PFSK-1 (cell line): ENCODE results near the gene TBC1D22A.

Experiments
- FOXP2 ChIP-seq: optimal IDR thresholded peaks from 2 replicates; pipeline ENCODE3; 2011; ENCODE audit warnings: borderline replicate concordance, control low read depth, inconsistent platforms; ENCODE audit not compliant: insufficient read depth; ENCODE audit errors: extremely low read length, extremely low read depth
- POLR2AphosphoS5 ChIP-seq: IDR thresholded peaks from 2 replicates; pipeline ENCODE4 v1.6.1; 2012; ENCODE audit warnings: low read depth, mild to moderate bottlenecking, control low read depth, low read length, moderate library complexity
- REST ChIP-seq, 2 experiments: IDR thresholded peaks; 2 replicates each; pipeline versions ENCODE4 v1.6.1 to v1.8.0; 2011 to 2012; ENCODE audit warnings: low read depth in 2 of 2, low read length in 2 of 2, control low read depth in 1 of 2, inconsistent platforms in 1 of 2, mild to moderate bottlenecking in 1 of 2, moderate library complexity in 1 of 2; ENCODE audit not compliant: insufficient read depth in 1 of 2
- SIN3A ChIP-seq: IDR thresholded peaks from 2 replicates; pipeline ENCODE4 v1.6.1; 2012; ENCODE audit warnings: mild to moderate bottlenecking, low read length, moderate library complexity, borderline replicate concordance; ENCODE audit not compliant: insufficient read depth
- TAF1 ChIP-seq: IDR thresholded peaks from 2 replicates; pipeline ENCODE4 v1.6.1; 2012; ENCODE audit warnings: low read length, control low read depth, borderline replicate concordance; ENCODE audit not compliant: insufficient read depth

TBC1D22A gene

GRCh38 chr22:46902436-46902835, 140.0 kb downstream of the TBC1D22A start:
- TF ChIP-seq SIN3A, result no peak
- no peak for TF ChIP-seq POLR2AphosphoS5
- no peak for TF ChIP-seq FOXP2
- no peak for TF ChIP-seq TAF1
- TF ChIP-seq REST (IDR thresholded peaks at IDR 0.05; ENCODE audit: insufficient read depth in 1 of 2, low read depth in 2 of 2, low read length in 2 of 2), result no peak

GRCh38 chr22:46902998-46903916, 140.8 kb downstream of the TBC1D22A start:
- TF ChIP-seq SIN3A (no peak), FOXP2 (no peak), TAF1 (no peak)

- no peak for TF ChIP-seq SIN3A
- TF ChIP-seq TAF1, result no peak
- no peak for TF ChIP-seq FOXP2
- no peak for TF ChIP-seq REST (IDR thresholded peaks at IDR 0.05; ENCODE audit: insufficient read depth in 1 of 2, low read depth in 2 of 2, low read length in 2 of 2)
- TF ChIP-seq POLR2AphosphoS5, result no peak
Measured at GRCh38 chr22:46905415-46905814, 143.0 kb downstream of the TBC1D22A start.

GRCh38 chr22:46905834-46906233, 143.4 kb downstream of the TBC1D22A start:
- no peak for TF ChIP-seq FOXP2
- no peak for TF ChIP-seq POLR2AphosphoS5
- TF ChIP-seq TAF1, result no peak

- no peak for TF ChIP-seq POLR2AphosphoS5
- TF ChIP-seq REST (IDR thresholded peaks at IDR 0.05; ENCODE audit: insufficient read depth in 1 of 2, low read depth in 2 of 2, low read length in 2 of 2), result no peak
- TF ChIP-seq SIN3A, result no peak
- no peak for TF ChIP-seq FOXP2
Measured at GRCh38 chr22:46906326-46907045, 144.0 kb downstream of the TBC1D22A start.
